ENCODE data around the gene EN1.

The EN1 gene

GRCh38 chr2:118800736-118801135 lies 46.7 kb downstream of the EN1 start:
- in situ Hi-C loops (cut with MboI; ENCODE audit: low sequenced_read_pairs), result no loop called here

- in situ Hi-C loops (cut with MboI; ENCODE audit: low sequenced_read_pairs), result no loop called here
These were observed 52.9 kb downstream of the EN1 start for GRCh38 chr2:118794546-118794945.

All from HL-60/S4 treated with retinoic acid at 250 ng/mL for 4 days and 3 days (cell line).